22Rv1 (cell line): ENCODE data around the gene OR8D2.

Source experiments
- CTCF ChIP-seq: fragments of 450-650 bp; IDR thresholded peaks from 2 replicates; pipeline ENCODE4 v1.5.1; 2017; ENCODE audit warnings: mild to moderate bottlenecking
- ZFX ChIP-seq: fragments of 450-650 bp; IDR thresholded peaks from 2 replicates; pipeline ENCODE4 v1.6.1; 2017; ENCODE audit warnings: antibody characterized with exemption, borderline replicate concordance

- no peak for TF ChIP-seq CTCF
- TF ChIP-seq ZFX = no peak
These were observed 41.7 kb downstream of the OR8D2 start for GRCh38 chr11:124278261-124278660.
